K562 (cell line): Measurements from ENCODE around the gene MBP. TPM values are rescaled to one million over a fixed set of nuclear protein-coding genes. Genes with fewer than 3 reads are reported as not detected.

ENCODE experiments used
- ATAC-seq: fragments of 200-7000 bp; cut with Tn5 transposase; 3 replicates; pipeline ENCODE4 v1.9.1; 2020; ENCODE audit warnings: moderate library complexity
- BruUV-seq: library from RNA; stranded (reverse); fragments of 400-500 nt; replicated peaks from 2 replicates; lab custom pipeline; 2021; lab: Mats Ljungman, UMichigan
- CTCF ChIA-PET: fragments of 300-600 bp; formaldehyde crosslinking; extraction: SDS; loops from one replicate; lab custom pipeline; 2021; ENCODE audit warnings: low intra/inter-chr PET ratio; lab: Yijun Ruan, JAX
- POLR2A ChIA-PET: fragments of 300-600, 350-650 bp; sonication (Branson Sonifier 250); formaldehyde crosslinking; extraction: SDS; loops from one replicate; lab custom pipeline; 2021; ENCODE audit warnings: antibody characterized with exemption, inconsistent platforms; lab: Yijun Ruan, JAX
- DNase-seq, 4 experiments: peaks; one replicate each; pipeline versions ENCODE4 v3.0.0 to v3.0.0-alpha.2; 2011 to 2018; ENCODE audit warnings: low spot score in 3 of 4, mixed read lengths in 3 of 4; ENCODE audit errors: extremely low read depth in 1 of 4
- FAIRE-seq: peaks from 2 replicates; lab custom pipeline; 2011; peaks lifted over from hg19 to GRCh38; lab: Jason Lieb, UNC
- H2AFZ ChIP-seq: 2 replicates; pipeline ENCODE4 v1.6.0; 2011; ENCODE audit warnings: low read depth, low read length, control low read depth, inconsistent platforms
- H3K27ac ChIP-seq: fragments of 200-600 bp; 3 replicates; pipeline ENCODE4 v1.8.0; 2011; ENCODE audit warnings: low read depth, mild to moderate bottlenecking, control low read depth, inconsistent platforms, low read length, moderate library complexity, mixed read lengths; ENCODE audit errors: extremely low read depth
- H3K27me3 ChIP-seq, 2 experiments: fragments of 300-600 bp in 1 of 2; 2 replicates in 1 of 2; 3 replicates in 1 of 2; pipeline versions ENCODE4 v1.6.0 to v1.8.0; 2011; ENCODE audit warnings: inconsistent platforms in 2 of 2, low read length in 2 of 2, mild to moderate bottlenecking in 1 of 2, mixed read lengths in 1 of 2, moderate library complexity in 1 of 2; ENCODE audit not compliant: control insufficient read depth in 2 of 2, insufficient read depth in 2 of 2
- H3K36me3 ChIP-seq: fragments of 300-600 bp; 3 replicates; pipeline ENCODE4 v1.8.0; 2011; ENCODE audit warnings: mild to moderate bottlenecking, low read length, inconsistent platforms; ENCODE audit not compliant: control insufficient read depth, insufficient read depth
- H3K4me1 ChIP-seq, 2 experiments: fragments of 200-600 bp in 1 of 2; replicated peaks in 1 of 2; 2 replicates in 1 of 2; 3 replicates in 1 of 2; pipeline versions ENCODE4 v1.5.1 to v1.8.0; 2011; ENCODE audit warnings: inconsistent platforms in 2 of 2, low read length in 2 of 2, mild to moderate bottlenecking in 1 of 2, mixed read lengths in 1 of 2, moderate library complexity in 1 of 2; ENCODE audit not compliant: control insufficient read depth in 2 of 2, insufficient read depth in 2 of 2
- H3K4me2 ChIP-seq: 2 replicates; pipeline ENCODE4 v1.6.1; 2011; ENCODE audit warnings: low read length, control low read depth, inconsistent platforms, mixed read lengths; ENCODE audit not compliant: insufficient read depth
- H3K4me3 ChIP-seq: fragments of 200-600 bp; sonication (generic), shearing (Covaris generic); 2 replicates; pipeline ENCODE4 v1.5.1; 2016; ENCODE audit warnings: control low read depth, inconsistent platforms
- H3K79me2 ChIP-seq: fragments of 200-600 bp; 3 replicates; pipeline ENCODE4 v1.8.0; 2011; ENCODE audit warnings: low read length, inconsistent platforms; ENCODE audit not compliant: control insufficient read depth, insufficient read depth
- H3K9ac ChIP-seq, 2 experiments: 2 replicates each; pipeline versions ENCODE4 v1.6.0 to v1.6.1; 2011; ENCODE audit warnings: low read depth in 2 of 2, low read length in 2 of 2, control low read depth in 1 of 2, inconsistent platforms in 1 of 2, mild to moderate bottlenecking in 1 of 2, mixed read lengths in 1 of 2; ENCODE audit not compliant: insufficient read depth in 1 of 2
- H3K9me1 ChIP-seq: one replicate; pipeline ENCODE4 v1.6.0; 2011; ENCODE audit warnings: inconsistent platforms, mild to moderate bottlenecking, low read length, moderate library complexity; ENCODE audit not compliant: control insufficient read depth, insufficient read depth
- H3K9me3 ChIP-seq: replicated peaks from 2 replicates; pipeline ENCODE4 v1.5.1; 2011; ENCODE audit warnings: low read depth, low read length, inconsistent platforms; ENCODE audit not compliant: control insufficient read depth, insufficient read depth
- H4K20me1 ChIP-seq: replicated peaks from 2 replicates; pipeline ENCODE4 v1.6.1; 2011; ENCODE audit warnings: low read length, inconsistent platforms, mixed read lengths; ENCODE audit not compliant: control insufficient read depth, insufficient read depth
- ATF3 ChIP-seq, 2 experiments: fragments of 450-650 bp in 1 of 2; sonication (generic) in 1 of 2; formaldehyde crosslinking in 1 of 2; IDR thresholded peaks in 1 of 2; conservative IDR thresholded peaks in 1 of 2; 2 replicates each; pipeline versions ENCODE4 v1.6.1 to v1.8.1; 2016 to 2023; ENCODE audit warnings: mild to moderate bottlenecking in 2 of 2, moderate library complexity in 2 of 2, inconsistent platforms in 1 of 2, missing genetic modification reagents in 1 of 2
- BRF1 ChIP-seq: IDR thresholded peaks from 3 replicates; pipeline ENCODE4 v1.6.1; 2011; ENCODE audit warnings: borderline replicate concordance, mild to moderate bottlenecking; ENCODE audit not compliant: insufficient read length; ENCODE audit errors: extremely low read depth
- E2F3 ChIP-seq: fragments of 250-450 bp; sonication (Bioruptor Pico); IDR thresholded peaks from 2 replicates; pipeline ENCODE4 v1.4.0; 2020; ENCODE audit warnings: mild to moderate bottlenecking
- FOXK2 ChIP-seq, 2 experiments: fragments of 450-650 bp; IDR thresholded peaks in 1 of 2; conservative IDR thresholded peaks in 1 of 2; 2 replicates each; pipeline ENCODE4 v1.6.1; 2016; ENCODE audit warnings: low read depth in 2 of 2, mild to moderate bottlenecking in 1 of 2
- HNRNPUL1 ChIP-seq: fragments of 200-400 bp; formaldehyde crosslinking; IDR thresholded peaks from 2 replicates; pipeline ENCODE4 v1.6.1; 2017; ENCODE audit warnings: low read length
- KLF16 ChIP-seq: IDR thresholded peaks from 2 replicates; pipeline ENCODE4 v1.6.1; 2016; ENCODE audit warnings: antibody characterized with exemption
- NCOR1 ChIP-seq: fragments of 450-650 bp; IDR thresholded peaks from 2 replicates; pipeline ENCODE4 v1.6.1; 2016; ENCODE audit warnings: mild to moderate bottlenecking, moderate library complexity
- PREB ChIP-seq: sonication (generic); formaldehyde crosslinking; IDR thresholded peaks from 2 replicates; pipeline ENCODE4 v1.8.1; 2023; ENCODE audit warnings: mild to moderate bottlenecking, missing genetic modification reagents
- SRSF3 ChIP-seq: fragments of 200-400 bp; formaldehyde crosslinking; IDR thresholded peaks from 2 replicates; pipeline ENCODE4 v1.6.1; 2016; ENCODE audit warnings: mild to moderate bottlenecking, low read length, moderate library complexity; ENCODE audit not compliant: insufficient read depth
- SUPT5H ChIP-seq: fragments of 450-650 bp; IDR thresholded peaks from 2 replicates; pipeline ENCODE4 v1.6.1; 2016
- TAF7 ChIP-seq: fragments of 450-650 bp; IDR thresholded peaks from 2 replicates; pipeline ENCODE4 v1.6.1; 2016; ENCODE audit warnings: missing genetic modification characterization, missing compliant biosample characterization
- TBL1XR1 ChIP-seq, 2 experiments: IDR thresholded peaks; 2 replicates each; pipeline ENCODE4 v1.6.1; 2012; ENCODE audit warnings: improper control_type of control experiment in 2 of 2, low read length in 2 of 2, mild to moderate bottlenecking in 1 of 2
- WGBS: fragments of 100-300 bp; shearing (Covaris generic); methylation state at CpG from one replicate; pipeline ENCODE4 v1.1.6; 2016; ENCODE audit warnings: low coverage, mixed read lengths; ENCODE audit not compliant: insufficient coverage; ENCODE audit errors: missing lambda C conversion rate; 5-methylcytosine and 5-hydroxymethylcytosine counted together
- in situ Hi-C: fragments of 300-500 bp; cut with MboI; formaldehyde crosslinking; loops from 4 replicates; pipeline ENCODE4 v1.15.0; 2018; ENCODE audit warnings: inconsistent platforms, mixed read lengths
- intact Hi-C: fragments of 100-400 bp; cut with micrococcal nuclease; formaldehyde crosslinking; loops from 2 replicates; pipeline ENCODE4 v1.14.2; 2022
- polyA plus RNA-seq, 8 experiments: library from polyadenylated mRNA; depleted of rRNA in 4 of 8; stranded (reverse) in 5 of 8; unstranded in 3 of 8; fragments of >200 nt; fragmentation: Nextera tagmentation in 2 of 8; fragmentation: Illumina TruSeq in 1 of 8; extraction: Ambion mirVana in 2 of 8; extraction: Trizol in 1 of 8; gene quantifications; 2 replicates each; pipeline versions ENCODE4 v1.2.1 to v1.2.3, GENCODE V29; 2011 to 2014; ENCODE audit warnings: inconsistent platforms in 1 of 8, missing spikeins in 1 of 8
- total RNA-seq, 7 experiments: library from RNA; depleted of rRNA in 6 of 7; stranded (reverse); fragments of >200 nt in 6 of 7; fragmentation: Illumina TruSeq in 2 of 7; extraction: Trizol in 2 of 7; gene quantifications; 2 replicates each; pipeline versions ENCODE4 v1.2.1 to v1.2.3, GENCODE V29; 2011 to 2021; ENCODE audit warnings: low replicate concordance in 1 of 7

MBP gene
- total and polyA plus RNA-seq, 9 of the 15 experiments (the other 6 are each of a cell fraction or from before 2014, with no cell fraction given), result 0.09 TPM; not detected in 8

GRCh38 chr18:77033575-77033974 lies 99.0 kb downstream of the MBP start:
- H2AFZ ChIP-seq, result no peak overlapping the region
- no peak for DNase-seq
- H3K9me1 ChIP-seq, result no peaks in the 10 kb centered on the region
- no peak overlapping the region for H3K27ac ChIP-seq
- intact Hi-C loops, result no loop called here
- H4K20me1 ChIP-seq, result no peaks in the 10 kb centered on the region
- no peaks in the 10 kb centered on the region for H3K4me1 ChIP-seq
- H3K79me2 ChIP-seq, result no peaks in the 10 kb centered on the region
- ChIA-PET CTCF (no interaction called here), POLR2A (interaction anchor here (0.6 kb wide), 1 partner anchor 409 kb away, joined by 3 read pairs; no protein-coding TSS in a partner anchor)
- no TSS peak for BruUV-seq
- no peak overlapping the region for H3K9ac ChIP-seq
- FAIRE-seq, result no peak
- no peak overlapping the region for H3K4me2 ChIP-seq
- H3K27me3 ChIP-seq, result no peaks in the 10 kb centered on the region
- no peaks in the 10 kb centered on the region for H3K9me3 ChIP-seq
- H3K4me3 ChIP-seq, result no peak overlapping the region
- ATAC-seq, result no peak
- WGBS, result 0% methylated on average over 3 of the region's 3 CpGs
- TF ChIP-seq HNRNPUL1 (no peak), KLF16 (no peak), BRF1 (no peak), FOXK2 (conservative IDR thresholded peaks at IDR 0.05 in 1 of 2, IDR thresholded peaks at IDR 0.05 in 1 of 2; ENCODE audit: low read depth in 2 of 2) (no peak), E2F3 (CRISPR knock-in tag) (no peak), SUPT5H (no peak)
- no peaks in the 10 kb centered on the region for H3K36me3 ChIP-seq
- in situ Hi-C loops, result no loop called here

GRCh38 chr18:77032181-77032701 lies 100.3 kb downstream of the MBP start:
- in situ Hi-C loops, result no loop called here
- Histone ChIP-seq H3K9me1 (no peaks in the 10 kb centered on the region), H2AFZ (no peak overlapping the region), H3K9ac (no peak overlapping the region), H3K9me3 (no peaks in the 10 kb centered on the region), H3K79me2 (no peaks in the 10 kb centered on the region), H3K27ac (no peak overlapping the region), H3K4me3 (no peak overlapping the region), H3K36me3 (no peaks in the 10 kb centered on the region), H3K4me1 (no peaks in the 10 kb centered on the region), H3K4me2 (no peak overlapping the region), H4K20me1 (no peaks in the 10 kb centered on the region), H3K27me3 (no peaks in the 10 kb centered on the region; a peak in 1 of 5 replicates)
- POLR2A ChIA-PET, result no interaction called here
- no TSS peak for BruUV-seq
- no peak for FAIRE-seq
- TF ChIP-seq SRSF3, result no peak
- TF ChIP-seq ATF3 (IDR thresholded peaks at IDR 0.05), result no peak
- TF ChIP-seq ATF3 (CRISPR knock-in tag; conservative IDR thresholded peaks at IDR 0.05), result no peak
- no peak for TF ChIP-seq PREB (CRISPR knock-in tag)
- TF ChIP-seq NCOR1, result no peak
- no peak for TF ChIP-seq TAF7 (tag)
- TF ChIP-seq TBL1XR1 (IDR thresholded peaks at IDR 0.05; ENCODE audit: low read length in 2 of 2), result no peak
- intact Hi-C loops, result no loop called here
- no peak for ATAC-seq
- CTCF ChIA-PET, result no interaction called here
- 6% methylated on average over 12 of the region's 19 CpGs for WGBS
- DNase-seq, result no peak
